Measurements from ENCODE around the gene DNLZ.

GRCh38 chr9:136410500-136411287 is 47.1 kb upstream of the DNLZ start, which contains the start of the genes ENTR1 and PMPCA:
- no peak for TF ChIP-seq CTCF (conservative IDR thresholded peaks at IDR 0.05 in 1 of 2, IDR thresholded peaks at IDR 0.05 in 1 of 2; ENCODE audit: low read depth in 1 of 2, low read length in 2 of 2)
- TF ChIP-seq EZH2 (IDR thresholded peaks at IDR 0.05; ENCODE audit: low read length, missing control alignments), result no peak

Data from fibroblast of lung (primary cell).